Fibroblast of lung (primary cell): ENCODE measurements around the gene GSPT2.

ENCODE experiments used
- EZH2 ChIP-seq: IDR thresholded peaks from 2 replicates; pipeline ENCODE4 v1.5.1; 2012; ENCODE audit warnings: low read length, control low read depth, mild to moderate bottlenecking; ENCODE audit errors: missing control alignments
- TF ChIP-seq, protein P1 (sequence below), 2 donors: IDR thresholded peaks in 1 of 2; conservative IDR thresholded peaks in 1 of 2; 1 replicate in 1 of 2; 2 replicates in 1 of 2; pipeline ENCODE4 v1.5.1; 2011 to 2012; ENCODE audit warnings: low read length in 2 of 2, control low read depth in 1 of 2, inconsistent platforms in 1 of 2, low read depth in 1 of 2, mild to moderate bottlenecking in 1 of 2

- TF ChIP-seq, protein P1, sequence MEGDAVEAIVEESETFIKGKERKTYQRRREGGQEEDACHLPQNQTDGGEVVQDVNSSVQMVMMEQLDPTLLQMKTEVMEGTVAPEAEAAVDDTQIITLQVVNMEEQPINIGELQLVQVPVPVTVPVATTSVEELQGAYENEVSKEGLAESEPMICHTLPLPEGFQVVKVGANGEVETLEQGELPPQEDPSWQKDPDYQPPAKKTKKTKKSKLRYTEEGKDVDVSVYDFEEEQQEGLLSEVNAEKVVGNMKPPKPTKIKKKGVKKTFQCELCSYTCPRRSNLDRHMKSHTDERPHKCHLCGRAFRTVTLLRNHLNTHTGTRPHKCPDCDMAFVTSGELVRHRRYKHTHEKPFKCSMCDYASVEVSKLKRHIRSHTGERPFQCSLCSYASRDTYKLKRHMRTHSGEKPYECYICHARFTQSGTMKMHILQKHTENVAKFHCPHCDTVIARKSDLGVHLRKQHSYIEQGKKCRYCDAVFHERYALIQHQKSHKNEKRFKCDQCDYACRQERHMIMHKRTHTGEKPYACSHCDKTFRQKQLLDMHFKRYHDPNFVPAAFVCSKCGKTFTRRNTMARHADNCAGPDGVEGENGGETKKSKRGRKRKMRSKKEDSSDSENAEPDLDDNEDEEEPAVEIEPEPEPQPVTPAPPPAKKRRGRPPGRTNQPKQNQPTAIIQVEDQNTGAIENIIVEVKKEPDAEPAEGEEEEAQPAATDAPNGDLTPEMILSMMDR (conservative IDR thresholded peaks at IDR 0.05 in 1 of 2, IDR thresholded peaks at IDR 0.05 in 1 of 2; ENCODE audit: low read depth in 1 of 2, low read length in 2 of 2): no peak
- TF ChIP-seq EZH2: no peak
Measured at GRCh38 chrX:51697397-51697796, 45.8 kb upstream of the GSPT2 start.
